Dermis lymphatic vessel endothelial cell (primary cell): ENCODE measurements around the gene OR8B12. TPM values are rescaled to one million over a fixed set of nuclear protein-coding genes. Genes with fewer than 3 reads are reported as not detected.

ENCODE experiments used
- total RNA-seq: library from RNA; depleted of rRNA; stranded (reverse); fragments of >200 nt; gene quantifications from 2 replicates; pipeline ENCODE4 v1.2.1, GENCODE V29; 2014

Gene OR8B12
- not detected in 2 replicates for total RNA-seq

GRCh38 chr11:124543554-124543953 is at the start of gene OR8B12:
OR8B12 (minus strand) TSS chr11:124543654; CDS start chr11:124543654, 0 bp downstream.

GRCh38 chr11:124569697-124570096 is 26.2 kb upstream of the OR8B12 start, which contains the start of gene OR8A1:
OR8A1 (plus strand) TSS chr11:124569997; CDS start chr11:124570120, 123 bp downstream.

Other genes with a start within 250 kb of the OR8B12 start
- gene OR8D1, start 229.7 kb downstream of the OR8B12 start, total RNA-seq, result not detected in 2 replicates
- gene OR8D2, start 223.5 kb downstream of the OR8B12 start, total RNA-seq, result not detected in 2 replicates
- not detected in 2 replicates for gene OR8B2, start 159.2 kb downstream of the OR8B12 start, total RNA-seq
- gene OR8B3, start 144.6 kb downstream of the OR8B12 start, total RNA-seq, result not detected in 2 replicates
- gene OR8B4, start 118.8 kb downstream of the OR8B12 start, total RNA-seq, result not detected in 2 replicates
- gene OR8B8, start 98.0 kb downstream of the OR8B12 start, total RNA-seq, result not detected in 2 replicates
- not detected in 2 replicates for gene OR8A1, start 26.3 kb upstream of the OR8B12 start, total RNA-seq
- gene PANX3, start 67.8 kb upstream of the OR8B12 start, total RNA-seq, result not detected in 2 replicates
- 17.6 and 18.0 TPM in 2 replicates for gene TBRG1, start 79.2 kb upstream of the OR8B12 start, total RNA-seq
- 12.2 and 13.8 TPM in 2 replicates for gene SIAE, start 130.1 kb upstream of the OR8B12 start, total RNA-seq
- 3.6 and 5.9 TPM in 2 replicates for gene SPA17, start 130.2 kb upstream of the OR8B12 start, total RNA-seq
- gene NRGN, start 196.3 kb upstream of the OR8B12 start, total RNA-seq, result 0.11 and 0.17 TPM in 2 replicates
- gene VSIG2, start 208.6 kb upstream of the OR8B12 start, total RNA-seq, result under 0.01 and 0.09 TPM in 2 replicates
- 9.3 and 15.8 TPM in 2 replicates for gene ESAM, start 218.6 kb upstream of the OR8B12 start, total RNA-seq